ENCODE results near the gene UNK. TPM values are rescaled to one million over a fixed set of nuclear protein-coding genes. Genes with fewer than 3 reads are reported as not detected.

The UNK gene
- total RNA-seq, 3 donors from 2014 or later, result 24.5 to 27.5 (median 25.7) TPM

GRCh38 chr17:75874323-75875181 is 89.9 kb downstream of the UNK start:
- no peak overlapping the region for H3K4me3 ChIP-seq
- ATAC-seq (no peak), DNase-seq (no peak)
- H3K36me3 ChIP-seq (ENCODE audit: low read depth), result no peaks in the 10 kb centered on the region
- no peak for TF ChIP-seq CTCF (IDR thresholded peaks at IDR 0.05)
- H3K9me3 ChIP-seq, result no peaks in the 10 kb centered on the region
- intact Hi-C loops (cut with DNase I, micrococcal nuclease), result no loop called here
- peaks cover 44% of the 10 kb centered on the region for H3K4me1 ChIP-seq (ENCODE audit: low read depth)

Small RNA genes lying within 50 kb of the gene (microRNA-seq; reads per million reads assigned to microRNA genes)
- 1.2 reads per million for gene MIR4738

Other genes with a start within 250 kb of the UNK start
- 1,000 to 10,000 TPM in 1 of 3 donors, 100 to 1,000 TPM in 2; 591 to 1,071 (median 660) TPM for gene MYO15B, start 197.0 kb upstream of the UNK start, total RNA-seq
- gene SMIM5, start 151.4 kb upstream of the UNK start, total RNA-seq, result 10 to 100 TPM; 20.7 to 41.6 (median 27.5) TPM
- gene RECQL5, start 117.7 kb upstream of the UNK start, total RNA-seq, result 10 to 100 TPM; 29.3 to 41.9 (median 30.1) TPM
- gene SAP30BP, start 117.5 kb upstream of the UNK start, total RNA-seq, result 10 to 100 TPM; 76.5 to 83.8 (median 76.9) TPM
- 100 to 1,000 TPM; 153 to 307 (median 246) TPM for gene ITGB4, start 63.3 kb upstream of the UNK start, total RNA-seq
- 10 to 100 TPM in 2 of 3 donors, 1 to 10 TPM in 1; 7.1 to 18.2 (median 18.2) TPM for gene GALK1, start 19.6 kb upstream of the UNK start, total RNA-seq
- 10 to 100 TPM; 18.4 to 40.2 (median 23.0) TPM for gene UNC13D, start 59.6 kb downstream of the UNK start, total RNA-seq
- gene WBP2, start 70.5 kb downstream of the UNK start, total RNA-seq, result 100 to 1,000 TPM in 1 of 3 donors, 10 to 100 TPM in 2; 99.1 to 114 (median 99.8) TPM
- 10 to 100 TPM; 44.5 to 77.4 (median 53.4) TPM for gene TRIM47, start 93.8 kb downstream of the UNK start, total RNA-seq
- gene TRIM65, start 112.1 kb downstream of the UNK start, total RNA-seq, result 10 to 100 TPM; 13.7 to 23.8 (median 15.4) TPM
- 10 to 100 TPM; 87.0 to 98.0 (median 89.4) TPM for gene MRPL38, start 120.1 kb downstream of the UNK start, total RNA-seq
- gene FBF1, start 156.2 kb downstream of the UNK start, total RNA-seq, result 10 to 100 TPM in 1 of 3 donors, 1 to 10 TPM in 2; 5.2 to 13.6 (median 5.5) TPM
- 100 to 1,000 TPM; 128 to 272 (median 154) TPM for gene ACOX1, start 194.4 kb downstream of the UNK start, total RNA-seq
- 10 to 100 TPM; 16.1 to 36.4 (median 23.1) TPM for gene TEN1, start 194.4 kb downstream of the UNK start, total RNA-seq
- gene CDK3, start 216.0 kb downstream of the UNK start, total RNA-seq, result 10 to 100 TPM in 2 of 3 donors, 1 to 10 TPM in 1; 7.9 to 16.8 (median 12.5) TPM
- 10 to 100 TPM; 13.3 to 22.6 (median 16.3) TPM for gene EVPL, start 242.5 kb downstream of the UNK start, total RNA-seq

Measured in mucosa of descending colon (tissue), 3 donors.